Stimulated activated CD8-positive, alpha-beta memory T cell treated with anti-CD3 and anti-CD28 coated beads, Interleukin-7, amount 100 ng/mL, for 4 hours (primary cell): ENCODE results near the gene PPARA.

Experiments
- DNase-seq, 2 donors: peaks; one replicate each; pipeline ENCODE4 v3.0.0-alpha.2; 2020; ENCODE audit warnings: low read depth in 2 of 2

Gene PPARA

DNA sequence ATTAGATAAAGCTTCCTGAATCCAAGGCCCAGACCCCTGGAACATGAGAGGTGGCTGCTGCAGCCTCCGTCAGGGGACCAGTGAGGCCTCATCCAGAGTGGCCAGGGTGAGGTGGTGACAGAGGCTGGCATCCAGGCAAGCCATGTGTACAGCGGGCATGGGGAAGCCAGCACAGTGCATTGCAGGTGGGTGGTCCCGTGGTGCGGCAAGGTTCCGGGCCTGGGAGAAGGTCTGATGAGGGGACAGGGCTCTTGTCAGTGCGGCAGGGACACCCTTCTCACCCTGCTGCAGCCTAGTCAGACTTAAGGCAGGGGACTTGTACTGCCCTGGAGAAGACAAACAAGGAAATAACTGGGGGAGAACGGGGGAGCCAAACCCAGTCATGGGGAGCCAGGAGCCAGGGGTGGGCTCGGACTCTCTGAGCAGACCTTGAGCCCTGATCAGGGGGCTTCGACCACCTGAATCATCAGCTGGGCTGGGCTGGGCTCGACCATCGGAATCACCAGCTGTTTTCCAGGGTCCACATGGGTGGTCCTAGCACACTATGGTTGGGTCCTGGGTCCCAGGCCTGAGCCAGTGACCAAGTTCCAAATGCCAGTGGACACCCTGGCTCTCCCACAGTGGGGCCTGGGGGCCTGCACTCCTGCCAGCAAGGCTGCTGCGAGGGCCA is 122.6 kb downstream of the PPARA start:
- DNase-seq, result no peak

DNA sequence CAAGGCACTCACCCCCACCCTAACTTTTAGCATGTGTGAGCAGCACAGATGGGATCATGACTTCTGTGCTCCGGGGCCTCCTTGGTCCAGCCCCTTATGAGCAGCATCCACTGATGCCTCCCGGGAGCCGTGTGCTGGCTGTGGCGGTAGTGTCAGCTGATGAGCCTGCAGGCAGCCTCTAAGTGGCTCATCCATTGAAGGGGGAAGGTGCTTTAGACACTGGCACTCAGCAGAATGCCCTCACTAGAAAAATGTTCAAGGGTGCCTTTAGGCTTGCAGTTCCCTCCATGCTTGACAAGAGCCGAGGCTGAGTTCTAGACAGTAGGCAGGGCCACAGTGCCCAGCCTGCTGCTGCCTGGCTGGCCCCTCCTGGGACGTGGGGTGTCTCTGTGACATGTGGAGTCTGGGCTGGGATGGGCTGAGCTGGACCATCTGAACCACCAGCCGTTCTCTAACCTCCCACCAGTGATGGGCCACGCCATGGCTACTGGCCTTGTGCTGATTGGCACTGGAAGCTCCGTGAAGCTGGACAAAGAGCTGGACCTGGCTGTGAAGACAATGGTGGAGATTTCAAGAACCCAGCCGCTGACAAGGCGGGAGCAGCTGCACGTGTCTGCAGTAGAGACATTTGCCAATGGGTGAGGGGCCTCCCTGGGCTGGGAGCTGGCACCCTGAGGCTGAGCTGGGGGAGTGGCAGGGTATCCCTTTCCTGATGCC is 123.3 kb downstream of the PPARA start:
- no peak for DNase-seq

DNA sequence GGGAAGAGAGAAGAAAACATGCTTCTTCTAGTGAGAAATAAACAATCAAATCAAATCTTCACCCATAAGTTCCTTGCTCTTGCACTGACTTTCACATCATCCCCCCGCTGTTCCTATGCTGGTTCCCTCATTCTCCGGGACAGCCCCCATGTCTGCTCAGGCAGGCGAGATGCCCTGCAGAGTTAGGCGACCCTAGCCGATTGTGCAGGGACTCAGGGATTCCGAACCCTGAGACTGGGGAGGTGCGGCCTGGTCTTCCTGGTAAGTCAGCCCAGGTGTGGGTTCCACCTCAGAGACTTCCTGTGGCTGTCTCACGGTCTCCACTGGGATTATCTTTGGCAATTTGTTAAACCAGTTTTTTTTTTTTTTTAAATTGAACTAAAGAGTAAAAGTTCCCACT is 124.1 kb downstream of the PPARA start:
- DNase-seq, result no peak

DNA sequence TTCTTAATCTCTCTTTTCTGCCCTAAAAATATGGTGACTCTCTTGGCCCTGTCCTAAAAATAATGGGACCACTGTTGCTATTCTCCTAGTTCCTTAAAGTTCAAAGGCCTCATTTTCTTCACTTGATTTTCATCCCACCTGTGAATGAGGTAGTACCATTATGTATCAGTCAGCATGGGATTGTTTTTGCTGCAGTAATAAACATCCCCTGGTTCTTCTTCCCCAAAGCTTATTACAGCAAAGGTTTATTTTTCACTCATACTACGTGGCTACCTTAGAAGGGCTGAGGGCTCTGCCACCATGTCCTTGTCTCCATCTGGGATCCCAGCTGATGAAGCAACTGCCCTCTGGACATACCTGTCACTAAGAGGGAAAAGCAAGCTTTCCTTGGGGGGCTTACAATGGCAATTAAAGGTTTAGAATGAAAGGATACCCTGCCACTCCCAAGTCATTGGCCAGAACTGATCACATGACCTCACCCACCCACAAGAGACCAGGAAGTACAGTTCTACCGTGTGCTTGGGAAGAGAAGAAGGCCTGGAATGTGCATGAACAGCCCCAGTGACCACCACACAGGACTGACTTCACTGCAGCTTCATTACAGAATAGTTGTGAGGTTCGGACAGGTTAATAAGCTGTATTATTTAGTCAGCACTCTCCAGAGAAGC is 125.3 kb downstream of the PPARA start:
- no peak for DNase-seq

DNA sequence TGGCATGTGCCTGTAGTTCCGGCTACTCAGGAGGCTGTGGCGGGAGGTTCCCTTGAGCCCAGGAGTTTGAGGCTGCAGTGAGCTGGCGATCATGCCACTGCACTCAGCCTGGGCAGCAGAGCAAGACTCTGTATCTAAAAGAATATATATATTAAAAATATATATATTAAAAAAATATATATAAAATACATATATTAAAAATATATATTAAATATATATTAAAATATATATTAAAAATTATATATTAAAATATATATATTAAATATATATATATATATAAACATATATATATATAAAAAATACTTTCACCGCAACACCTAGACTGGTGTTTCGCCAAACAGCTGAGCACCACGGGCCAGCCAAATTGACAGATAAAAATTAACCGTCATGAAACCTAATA is 126.2 kb downstream of the PPARA start:
- DNase-seq, result no peak

DNA sequence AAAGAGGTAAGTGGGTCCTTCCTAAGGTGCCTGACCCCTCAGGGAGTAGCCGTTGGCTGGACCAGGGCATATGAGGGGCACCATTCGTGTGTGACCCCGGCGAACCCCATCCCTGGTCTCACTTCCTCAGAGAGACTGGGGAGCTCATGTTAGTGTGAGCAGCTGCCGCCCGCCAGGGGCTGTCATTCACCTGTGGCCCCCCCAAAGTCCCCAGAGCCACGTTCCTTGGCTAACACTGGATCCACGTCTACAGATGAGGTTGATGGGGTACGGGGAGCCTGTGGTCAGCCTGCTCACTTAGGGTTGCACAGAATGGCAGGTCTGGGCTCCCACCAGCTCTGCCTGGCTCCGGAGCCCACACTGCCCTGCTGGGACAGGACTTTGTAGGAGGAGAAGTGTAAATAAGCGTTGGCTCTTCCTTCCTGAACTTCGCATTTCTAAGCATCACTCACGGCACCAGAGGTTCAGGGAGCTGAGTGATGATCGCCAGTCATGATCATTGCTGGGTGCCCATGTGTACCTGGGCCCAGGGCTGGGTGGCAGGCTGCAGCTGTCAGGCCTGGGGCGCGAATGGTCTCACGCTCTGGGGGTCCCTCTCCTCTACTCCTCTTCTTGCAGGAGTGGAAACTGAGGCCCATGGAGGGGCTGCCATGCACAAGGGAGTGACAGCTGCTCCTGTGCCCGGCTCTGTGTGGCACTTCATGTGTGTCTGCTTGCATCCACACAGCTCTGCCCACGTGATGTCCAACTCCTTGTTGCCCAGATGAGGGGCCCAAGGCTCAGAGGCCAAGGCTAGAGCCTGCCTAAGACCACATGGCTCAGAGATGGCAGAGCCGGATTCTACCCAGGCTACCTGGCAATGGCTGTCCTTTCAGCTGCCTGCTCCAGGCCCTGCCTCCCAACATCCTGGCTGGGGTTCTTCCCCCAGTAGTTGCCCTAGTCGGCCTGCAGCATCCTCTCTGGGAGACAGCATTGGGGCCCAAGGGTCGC is 128.6 kb downstream of the PPARA start:
- DNase-seq, result no peak

DNA sequence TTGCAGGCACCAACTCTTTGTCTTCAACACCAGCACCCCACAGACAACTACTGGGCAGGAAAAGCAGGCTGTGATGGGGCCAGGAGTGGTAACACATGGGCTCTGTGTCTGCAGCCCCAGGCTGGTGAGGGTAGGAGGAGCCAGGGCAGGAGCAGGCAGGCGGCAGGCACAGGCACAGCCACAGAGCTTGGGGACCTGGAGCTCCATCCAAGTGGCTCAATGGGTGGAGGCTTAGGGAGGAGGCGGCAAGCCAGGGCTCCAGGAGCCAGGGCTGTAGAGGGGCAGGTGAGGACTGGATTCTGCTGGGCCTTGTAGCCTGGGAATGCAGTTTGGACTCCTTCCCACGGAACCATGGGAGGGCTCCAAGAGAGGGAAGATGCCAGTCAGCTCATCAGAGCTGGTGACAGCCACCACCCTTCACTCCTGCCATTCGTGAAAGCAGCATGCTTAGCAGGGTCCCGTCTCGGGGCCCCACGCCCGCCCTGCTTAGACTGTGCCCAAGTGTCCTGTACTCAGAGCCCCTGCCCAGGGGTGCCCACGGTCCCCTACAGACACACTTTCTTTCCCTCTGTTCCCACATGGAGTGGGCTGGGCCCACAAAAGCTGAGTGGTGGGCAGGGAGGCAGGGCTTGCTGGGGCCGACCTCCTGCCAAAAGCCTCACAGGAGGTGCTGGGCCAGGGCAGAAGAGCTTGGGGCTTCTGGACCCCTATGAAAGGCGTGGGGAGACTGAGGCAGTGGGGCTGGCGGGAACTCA is 129.9 kb downstream of the PPARA start:
- no peak for DNase-seq

DNA sequence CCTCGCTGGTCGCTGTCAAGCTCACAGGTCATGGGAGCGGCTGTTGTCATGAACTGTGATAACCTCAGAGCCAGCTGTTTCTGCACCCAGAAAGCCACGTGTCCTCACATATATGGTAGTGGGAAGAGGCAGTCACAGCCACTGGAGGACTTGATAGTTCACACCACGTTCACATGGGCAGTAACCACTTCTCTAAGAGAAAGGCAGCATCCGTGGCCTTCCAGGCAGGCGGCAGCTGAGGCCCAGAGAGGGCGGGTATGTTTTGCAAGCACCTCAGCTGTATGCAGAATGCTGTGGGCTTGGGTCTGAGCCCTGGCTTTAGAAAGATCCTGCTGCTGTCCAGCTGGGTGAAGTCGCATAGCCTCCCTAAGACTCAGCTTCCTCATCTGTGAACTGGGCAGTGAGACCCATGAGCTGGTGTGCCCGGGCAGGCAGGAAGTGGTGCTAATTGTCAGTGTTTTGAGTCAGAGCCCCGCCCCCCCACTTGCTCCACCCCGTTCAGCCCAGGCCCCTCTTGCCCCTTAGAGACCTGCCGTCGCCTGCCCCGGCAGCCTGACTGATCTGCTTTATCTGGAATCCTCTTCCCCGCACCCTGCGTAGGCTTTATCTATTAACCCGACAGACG is 130.8 kb downstream of the PPARA start:
- DNase-seq, result peak; percentile 32 to 33

DNA sequence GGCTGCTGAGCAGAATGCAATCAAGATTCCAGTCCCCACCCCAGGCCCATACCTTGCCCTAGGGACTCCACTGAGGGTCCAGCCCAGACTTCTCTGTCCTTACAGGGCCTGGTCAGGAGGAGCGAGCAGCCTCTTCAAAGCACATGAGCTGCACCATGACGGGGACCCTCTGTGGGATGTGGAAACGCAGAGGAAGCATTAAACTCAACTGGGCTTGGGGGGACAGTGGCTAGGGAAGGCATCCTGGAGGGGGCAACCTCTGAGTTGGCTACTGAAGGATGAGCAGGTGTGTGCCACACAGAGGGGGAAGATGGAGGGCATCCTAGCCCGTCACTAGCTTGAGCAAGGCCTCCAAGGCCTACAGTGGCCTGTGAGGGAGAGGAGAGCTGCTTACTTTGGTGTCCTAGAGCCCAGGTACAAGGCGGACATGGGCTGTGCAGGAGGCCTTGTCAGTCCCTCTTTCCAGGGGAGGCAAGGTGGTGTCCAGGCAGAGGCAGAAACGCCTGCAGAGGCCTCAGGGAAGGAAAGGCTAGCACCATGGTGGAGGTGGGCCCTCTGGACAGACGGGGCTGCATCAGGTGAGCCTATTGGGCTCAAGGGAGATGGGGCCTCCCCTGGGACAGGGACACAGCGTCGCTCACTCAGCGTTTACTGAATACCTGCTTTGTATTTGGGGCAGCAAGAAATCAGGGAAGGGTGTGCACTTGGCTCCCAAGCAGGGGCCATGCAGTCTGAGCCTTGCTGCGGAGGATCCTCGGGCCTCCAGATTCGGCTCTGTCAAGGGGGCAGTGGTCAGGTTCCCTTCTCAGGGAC is 131.7 kb downstream of the PPARA start:
- DNase-seq, result no peak

DNA sequence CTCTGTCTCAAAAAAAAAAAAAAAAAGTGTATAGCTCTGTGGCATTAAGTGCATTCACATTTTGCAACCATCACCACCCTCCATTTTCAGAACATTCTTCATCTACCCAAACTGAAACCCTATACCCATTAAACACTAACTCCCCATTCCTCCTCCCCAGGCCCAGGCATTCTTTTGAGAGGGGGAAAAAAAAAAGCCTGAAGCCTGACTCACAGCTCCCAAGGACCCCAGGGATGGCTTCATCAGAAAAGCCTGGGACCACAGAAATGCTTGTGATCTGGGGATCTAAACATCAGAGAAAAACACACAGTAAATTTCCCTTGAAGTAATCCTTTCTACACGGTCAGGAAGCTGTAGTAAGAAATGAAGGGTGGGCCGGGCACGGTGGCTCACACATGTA is 135.7 kb downstream of the PPARA start:
- no peak for DNase-seq

DNA sequence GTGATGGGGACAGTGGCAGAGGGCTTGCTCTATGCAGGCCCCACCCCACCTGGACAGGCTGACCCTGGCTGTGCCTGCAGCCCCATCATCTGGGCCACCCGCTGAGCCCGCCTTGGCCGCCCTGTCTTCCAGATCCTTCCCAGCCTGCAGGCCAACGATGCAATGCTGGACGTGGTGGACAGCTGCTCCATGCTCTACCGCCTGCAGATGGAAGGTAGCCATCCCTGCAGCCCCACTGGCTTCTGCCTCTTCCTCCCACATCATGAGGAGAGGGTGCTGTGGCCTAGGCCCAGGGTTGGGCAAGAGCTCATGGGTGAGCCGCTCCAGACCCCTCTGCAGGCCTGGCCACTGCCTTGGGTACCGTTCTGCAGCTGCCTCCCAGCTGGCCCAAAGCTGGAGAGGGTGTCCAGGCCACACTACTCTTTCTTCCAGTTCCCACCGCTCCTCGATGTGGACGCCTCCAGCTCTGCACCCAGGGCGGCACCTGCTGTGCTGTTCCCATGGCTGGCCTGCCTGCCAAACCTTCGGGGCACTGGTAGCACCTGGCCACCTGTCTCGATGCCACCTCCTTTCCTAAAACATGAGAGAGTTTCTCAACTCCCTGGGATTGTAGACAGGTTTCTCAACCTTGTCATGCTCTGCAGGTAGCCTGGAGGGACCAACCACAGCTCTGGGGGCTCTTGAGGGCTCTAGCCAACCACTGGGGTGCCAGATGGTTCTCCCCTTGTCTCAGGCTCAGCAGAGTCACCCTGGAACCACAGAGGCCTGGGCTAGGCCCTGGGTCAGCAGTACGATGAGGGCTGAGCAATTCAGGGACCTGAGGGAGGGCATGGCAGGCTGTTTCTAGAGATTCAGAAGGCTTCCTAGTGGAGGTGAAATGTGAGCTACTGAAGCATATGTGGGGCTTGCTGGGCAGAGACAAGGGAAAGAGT is 136.9 kb downstream of the PPARA start:
- no peak for DNase-seq

DNA sequence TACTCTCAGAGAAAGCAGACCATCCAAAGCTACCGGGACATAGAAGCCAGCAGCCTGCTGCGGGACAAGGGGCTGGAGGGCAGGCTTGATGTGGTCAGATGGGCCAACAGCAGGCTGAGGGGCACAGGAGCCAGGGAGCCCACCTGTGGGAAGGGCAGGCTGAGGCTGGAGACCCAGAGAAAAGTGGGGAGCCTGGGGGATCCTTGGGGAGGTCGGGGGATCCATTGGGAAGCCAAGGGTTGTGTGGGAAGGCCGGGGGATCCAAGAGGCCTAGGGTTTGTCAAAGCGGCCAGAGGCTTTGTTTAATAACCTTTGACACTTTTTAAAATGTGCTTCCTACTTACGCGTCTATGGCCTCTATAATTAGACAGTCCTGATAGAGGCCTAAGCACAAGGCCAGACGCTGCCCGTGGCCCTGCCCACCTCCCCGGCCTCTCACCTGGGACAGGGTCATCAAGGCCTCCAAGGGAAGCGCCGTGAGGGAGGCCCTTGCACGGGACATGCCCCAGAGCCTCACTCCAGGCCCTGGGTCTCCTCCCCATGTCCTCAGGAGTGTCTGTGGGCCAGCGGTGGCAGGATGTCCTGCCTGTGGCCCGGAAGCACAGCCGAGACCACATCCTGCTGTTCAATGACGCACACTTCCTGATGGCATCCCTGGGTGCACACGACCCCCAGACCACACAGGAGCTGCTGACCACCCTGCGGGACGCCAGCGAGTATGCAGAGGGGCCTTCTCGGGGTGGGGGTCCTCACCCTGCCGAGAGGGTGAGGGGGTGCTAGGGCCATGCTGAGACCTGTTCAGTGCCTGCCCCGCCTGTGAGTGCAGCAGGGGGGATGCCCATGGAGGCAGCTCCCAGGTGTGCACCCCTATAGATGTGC is 137.8 kb downstream of the PPARA start:
- DNase-seq, result peak in 1 of 2 donors; percentile 36

DNA sequence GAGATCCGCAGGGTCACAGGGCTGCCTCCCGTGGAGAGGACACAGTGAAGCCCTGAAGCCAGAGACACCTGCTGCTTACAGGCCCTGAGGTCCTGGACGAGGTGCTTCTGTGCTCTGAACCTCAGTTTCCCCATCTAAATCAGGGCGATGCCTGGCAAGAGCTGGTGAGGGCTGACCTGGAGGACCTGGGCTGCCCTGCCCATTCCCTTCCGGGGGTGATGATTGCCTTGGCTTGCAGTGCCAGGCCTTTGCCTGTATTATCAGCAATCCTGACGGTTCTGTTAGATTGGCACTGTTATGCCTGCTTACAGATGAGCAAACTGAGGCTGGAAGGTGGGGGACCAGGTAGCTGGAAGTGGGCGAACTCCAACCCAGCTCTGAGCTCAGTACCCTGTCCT is 138.5 kb downstream of the PPARA start:
- DNase-seq, result no peak

DNA sequence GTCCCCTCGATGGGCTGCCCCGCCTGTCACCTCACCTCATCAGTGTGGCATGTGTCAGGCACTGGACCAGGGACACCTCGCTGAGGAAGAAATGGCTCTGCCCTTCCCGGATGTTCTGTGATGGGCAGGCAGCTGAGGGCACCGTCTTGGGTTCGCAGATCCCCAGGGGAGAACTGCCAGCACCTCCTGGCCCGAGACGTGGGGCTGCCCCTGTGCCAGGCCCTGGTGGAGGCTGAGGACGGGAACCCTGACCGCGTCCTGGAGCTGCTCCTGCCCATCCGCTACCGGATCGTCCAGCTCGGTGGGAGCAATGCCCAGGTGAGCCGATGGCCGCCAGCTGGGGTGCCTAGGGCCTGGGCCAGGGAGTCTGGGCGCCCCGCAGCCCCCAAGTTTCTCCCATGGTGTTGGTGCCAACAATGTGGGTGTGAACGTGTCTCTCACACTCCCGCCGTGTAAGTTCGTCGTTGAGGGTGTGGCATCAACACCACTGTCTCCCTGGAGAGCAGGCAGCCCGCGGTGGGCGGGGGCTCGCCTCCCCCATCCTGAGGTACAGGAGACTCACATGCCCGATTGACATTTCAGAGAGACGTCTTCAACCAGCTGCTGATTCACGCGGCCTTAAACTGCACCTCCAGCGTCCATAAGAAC is 139.0 kb downstream of the PPARA start:
- DNase-seq, result peak in 1 of 2 donors; percentile 48

DNA sequence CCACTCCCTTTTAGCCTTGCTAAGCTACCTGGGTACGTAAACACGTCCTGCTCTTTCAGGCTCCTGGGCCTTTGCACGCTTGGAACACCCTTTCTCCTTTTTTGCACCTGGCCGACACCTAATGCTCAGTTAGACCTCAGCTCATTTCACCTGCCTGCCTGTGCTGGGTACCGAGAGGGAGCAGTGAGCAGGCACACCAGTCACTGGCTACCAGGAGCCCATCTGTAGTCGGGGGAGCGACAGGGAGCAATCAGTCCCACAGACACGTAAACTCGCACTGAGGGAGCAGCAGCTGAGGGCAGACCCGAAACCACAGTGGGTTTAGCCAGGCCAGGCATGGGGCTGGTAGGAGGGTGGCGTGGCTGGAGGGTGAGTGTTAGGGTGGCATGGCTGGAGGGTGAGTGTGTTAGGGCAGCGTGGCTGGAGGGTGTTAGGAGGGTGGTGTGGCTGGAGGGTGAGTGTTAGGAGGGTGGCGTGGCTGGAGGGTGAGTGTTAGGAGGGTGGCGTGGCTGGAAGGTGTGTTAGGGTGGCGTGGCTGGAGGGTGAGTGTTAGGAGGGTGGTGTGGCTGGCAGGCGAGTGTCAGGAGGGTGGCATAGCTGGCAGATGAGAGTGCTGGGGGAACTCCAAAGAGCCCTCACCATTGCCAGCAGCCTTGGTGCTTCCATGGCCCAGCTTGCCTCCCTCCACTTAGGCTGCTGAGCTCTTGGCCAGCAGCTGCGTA is 140.0 kb downstream of the PPARA start:
- no peak for DNase-seq
